Measurements from ENCODE around the gene PLXNA4.

PLXNA4 gene

GRCh38 chr7:132430861-132431822, 145.1 kb downstream of the PLXNA4 start:
- DNase-seq, result no peak

DNA sequence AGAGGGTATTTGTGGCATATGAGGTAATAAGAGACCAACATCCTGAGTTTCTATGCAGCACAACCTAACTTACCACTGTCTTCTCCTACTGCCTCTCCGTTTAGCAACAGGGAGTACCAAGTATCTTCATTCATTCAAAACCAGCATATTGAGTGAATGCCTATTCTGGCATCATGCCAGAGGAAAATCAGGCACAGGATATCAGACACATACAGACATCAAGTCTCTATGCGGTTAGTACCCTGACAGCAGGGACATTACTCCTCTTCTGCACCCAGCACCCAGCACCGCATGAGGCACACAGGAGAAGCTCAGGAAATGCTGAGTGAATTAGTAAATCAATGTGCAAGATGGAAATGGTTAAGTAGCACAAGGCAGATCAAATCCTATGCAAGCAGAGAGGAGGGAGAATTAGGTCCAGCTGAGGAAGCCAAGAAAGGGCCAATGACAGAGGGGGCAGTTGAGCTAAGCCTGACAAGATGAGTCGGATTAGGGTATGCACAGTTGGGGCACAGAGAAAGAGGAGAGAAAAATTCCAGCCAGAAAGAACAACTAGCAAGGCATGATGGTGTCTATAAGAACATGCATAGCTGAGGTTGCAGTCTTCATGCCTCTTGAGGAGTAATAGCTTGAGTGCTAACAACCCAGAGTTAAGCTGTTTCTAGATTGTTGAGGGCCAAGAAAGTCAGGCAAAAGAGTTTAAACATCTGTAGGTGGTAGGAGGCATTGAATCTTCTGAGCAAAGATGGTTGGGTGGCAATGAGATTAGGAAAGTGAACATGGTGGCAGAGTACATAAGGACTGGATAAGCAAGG, 146.0 kb downstream of the PLXNA4 start:
- DNase-seq, result no peak

GRCh38 chr7:132429181-132429580, 147.1 kb downstream of the PLXNA4 start:
- no peak for DNase-seq

GRCh38 chr7:132428247-132428919, 147.9 kb downstream of the PLXNA4 start:
- DNase-seq, result no peak

DNA sequence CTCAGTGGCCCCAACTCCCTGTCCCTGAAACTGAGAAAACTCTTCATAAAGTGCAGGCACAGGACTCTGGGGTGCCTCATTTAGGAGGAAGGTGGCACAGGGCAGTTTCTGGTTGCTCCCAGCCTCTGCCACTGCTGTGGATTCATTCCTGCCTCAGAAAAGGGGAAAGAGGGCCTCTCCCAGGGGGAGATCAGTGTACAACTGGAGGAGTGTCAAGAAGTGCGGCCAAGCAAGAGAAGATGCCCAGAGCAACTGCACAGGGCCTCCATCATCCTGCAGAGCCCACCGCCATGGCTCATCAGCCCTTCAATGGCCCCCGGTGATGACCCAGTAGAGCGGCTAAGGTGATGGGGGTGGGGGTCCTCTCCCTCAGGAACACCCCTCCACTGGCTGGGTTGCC, 150.3 kb downstream of the PLXNA4 start:
- DNase-seq, result no peak

DNA sequence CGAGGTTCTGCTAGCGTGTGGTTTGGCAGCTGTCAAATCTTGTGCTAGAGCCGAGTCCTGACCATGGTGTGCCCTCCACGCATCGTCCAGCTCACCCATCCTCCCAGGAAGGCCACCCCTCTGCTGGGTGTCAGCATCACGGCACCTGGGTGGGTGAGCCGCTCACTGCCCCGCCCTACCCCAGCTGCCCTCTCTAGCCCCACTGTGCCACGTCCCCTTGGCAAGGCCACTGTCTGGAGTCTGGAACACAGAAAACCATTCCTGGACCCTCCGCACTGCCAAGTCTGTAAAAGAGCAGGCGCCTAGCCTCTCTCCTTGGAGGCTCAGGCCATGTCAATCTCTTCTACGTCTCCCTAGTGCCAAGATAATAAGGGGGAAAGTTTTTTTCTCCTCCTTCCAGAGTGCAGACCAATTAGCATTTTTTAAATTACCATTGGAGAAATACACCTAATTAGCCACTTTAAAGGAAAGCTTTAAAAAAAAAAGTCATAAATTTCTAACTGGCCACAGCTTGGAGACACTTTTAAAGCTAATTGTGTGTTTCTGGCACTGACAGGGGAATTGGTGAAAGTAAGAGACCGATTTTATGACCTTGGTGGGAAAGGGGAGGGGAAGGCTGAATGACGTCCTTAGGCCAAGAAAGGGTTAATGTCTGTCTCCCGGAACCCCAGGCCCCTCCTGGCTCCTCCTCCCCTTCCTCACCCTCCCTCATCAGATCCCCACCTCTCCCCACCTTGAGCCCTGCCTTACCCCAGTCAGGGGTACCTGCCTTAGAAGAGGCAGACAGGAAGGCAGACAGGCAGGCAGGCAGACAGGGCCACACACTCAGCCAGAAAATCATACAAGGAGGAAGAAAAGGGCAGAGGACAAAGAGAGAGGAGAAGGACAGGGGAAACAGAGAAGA, 151.2 kb downstream of the PLXNA4 start:
- DNase-seq, result no peak

DNA sequence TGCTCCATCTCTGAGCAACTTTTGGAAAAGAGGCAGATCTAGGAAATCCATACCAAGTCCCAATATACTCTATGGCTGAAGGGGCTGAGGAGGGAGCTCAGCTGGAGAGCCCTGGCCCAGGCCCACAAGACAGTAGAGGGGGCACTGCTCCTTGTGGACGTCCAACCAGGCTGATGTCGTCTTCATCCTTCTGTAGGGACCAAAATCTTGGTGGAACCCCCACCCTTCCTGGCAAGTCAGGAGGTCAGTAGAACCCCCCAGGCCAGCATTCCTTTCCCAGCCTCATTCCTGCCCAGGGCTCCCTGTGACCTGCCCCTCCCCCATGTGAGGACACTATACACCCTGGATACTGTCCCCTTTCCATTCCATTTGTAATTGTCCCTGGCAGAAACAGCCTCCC, 152.0 kb downstream of the PLXNA4 start:
- DNase-seq, result no peak

GRCh38 chr7:132423594-132424200, 152.6 kb downstream of the PLXNA4 start:
- DNase-seq, result no peak

GRCh38 chr7:132422502-132423111, 153.7 kb downstream of the PLXNA4 start:
- no peak for DNase-seq

- no peak for DNase-seq
Measured at GRCh38 chr7:132420527-132420926, 155.7 kb downstream of the PLXNA4 start.

GRCh38 chr7:132419542-132419941, 156.7 kb downstream of the PLXNA4 start:
- DNase-seq, result no peak

DNA sequence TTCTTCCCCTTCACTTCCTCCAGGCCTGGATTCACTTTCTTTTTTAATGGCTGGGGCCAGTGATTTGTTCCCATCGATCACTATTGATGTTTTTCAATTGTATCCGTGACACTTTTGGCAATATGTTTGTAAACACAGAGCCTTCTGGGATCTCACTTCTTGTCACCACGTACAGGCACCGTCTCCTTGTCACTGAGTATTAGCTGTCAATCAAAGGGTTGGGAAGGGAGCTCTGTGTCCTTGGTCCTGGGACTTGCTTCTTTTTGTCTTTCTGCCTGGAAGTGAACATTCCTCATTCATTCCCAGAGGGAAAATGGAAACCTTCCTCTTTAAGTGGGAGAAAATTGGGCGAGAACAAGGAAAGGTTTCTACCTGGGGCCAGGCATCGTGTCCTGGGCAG, 157.4 kb downstream of the PLXNA4 start:
- DNase-seq, result no peak

DNA sequence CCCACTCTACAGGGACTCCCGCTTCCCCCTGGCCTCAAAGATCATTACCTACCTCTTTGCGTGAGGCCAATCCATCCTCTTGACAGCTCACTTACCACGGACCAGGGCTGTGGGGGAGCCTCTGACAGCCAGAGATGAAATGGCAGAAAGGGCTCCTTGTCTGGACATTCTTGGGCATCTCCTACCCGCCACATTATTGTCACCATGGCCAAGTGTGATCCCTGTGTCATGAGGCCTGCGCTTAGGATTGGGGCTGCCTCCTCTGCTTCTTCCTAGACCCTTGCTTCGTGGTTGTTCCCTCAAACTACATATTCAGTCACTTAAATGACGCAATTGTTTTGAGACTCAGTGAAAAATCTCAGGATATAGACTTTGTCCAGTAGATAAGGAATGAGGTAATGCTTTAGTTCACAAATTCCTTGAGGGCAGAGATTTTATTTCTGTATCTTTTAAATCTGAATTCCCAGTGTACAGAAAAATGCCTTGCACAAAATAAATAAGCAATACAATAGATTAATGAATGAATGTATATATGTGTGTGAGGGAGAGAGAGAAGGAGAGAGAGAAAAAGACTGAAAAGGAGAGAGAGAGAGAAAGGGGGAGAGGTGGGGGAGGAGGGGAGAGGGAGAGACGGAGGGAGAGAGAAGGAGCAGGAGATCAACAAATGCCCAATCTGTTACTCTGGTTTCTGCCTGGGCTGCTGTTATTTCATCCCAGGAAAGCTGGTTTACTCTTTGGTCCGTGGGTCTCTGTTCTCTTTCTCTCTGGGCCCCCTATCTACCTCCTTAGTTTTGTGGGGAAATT, 159.0 kb downstream of the PLXNA4 start:
- no peak for DNase-seq

DNA sequence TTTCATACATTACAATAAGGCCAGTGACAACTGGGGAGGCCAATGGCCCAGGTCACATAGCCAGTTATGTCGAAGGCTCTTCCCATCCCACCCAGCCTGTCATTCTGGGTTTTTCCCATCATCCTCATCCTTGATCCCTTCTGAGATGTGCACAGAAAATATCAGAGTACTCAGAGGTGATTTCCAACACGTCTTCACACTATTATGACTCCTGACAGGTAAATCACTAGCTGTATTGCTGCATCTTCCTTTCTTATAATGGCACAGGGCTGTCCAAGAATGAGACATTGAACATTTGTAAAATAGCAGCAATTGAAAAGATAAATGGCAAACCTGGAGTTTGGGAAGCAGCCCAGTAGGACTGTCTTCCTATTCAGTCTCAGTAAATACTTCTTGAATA, 159.9 kb downstream of the PLXNA4 start:
- no peak for DNase-seq

GRCh38 chr7:132415259-132415658, 161.0 kb downstream of the PLXNA4 start:
- no peak for DNase-seq

- DNase-seq, result no peak
Measured at GRCh38 chr7:132414857-132415256, 161.4 kb downstream of the PLXNA4 start.

- no peak for DNase-seq
Measured at GRCh38 chr7:132412435-132412834, 163.8 kb downstream of the PLXNA4 start.

DNA sequence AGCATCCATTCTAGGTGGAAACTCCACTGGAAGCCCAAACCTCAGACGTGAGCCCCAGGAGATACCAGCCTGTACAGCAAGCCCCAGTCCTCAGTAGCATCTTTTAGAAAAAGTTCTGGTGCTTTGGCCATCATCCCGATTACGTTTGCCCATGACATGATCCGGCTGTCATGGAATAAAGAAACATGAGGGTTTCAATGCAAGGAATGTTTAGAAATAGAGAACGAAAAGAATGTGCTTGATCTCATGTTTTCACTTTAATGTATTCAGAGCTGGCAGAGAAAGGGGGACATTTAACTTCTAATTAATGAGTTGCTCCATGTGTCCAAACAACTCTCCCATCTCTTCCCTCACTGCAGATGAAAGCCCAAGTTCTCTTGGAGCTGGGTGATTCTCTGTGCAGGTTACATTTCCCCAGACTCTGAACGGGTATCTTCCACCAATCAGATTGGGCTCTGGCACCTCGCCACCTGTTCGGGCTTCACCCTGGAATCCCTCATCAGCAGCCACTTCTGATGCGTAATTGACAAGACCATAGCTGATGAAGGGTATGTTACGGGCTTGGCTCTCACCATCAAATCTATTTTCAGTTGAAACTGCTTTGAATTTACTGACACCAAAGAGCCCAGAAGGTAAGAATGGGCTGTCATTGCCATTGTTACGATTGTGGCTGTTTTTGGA, 165.3 kb downstream of the PLXNA4 start:
- no peak for DNase-seq

GRCh38 chr7:132410385-132410784, 165.9 kb downstream of the PLXNA4 start:
- DNase-seq, result no peak

DNA sequence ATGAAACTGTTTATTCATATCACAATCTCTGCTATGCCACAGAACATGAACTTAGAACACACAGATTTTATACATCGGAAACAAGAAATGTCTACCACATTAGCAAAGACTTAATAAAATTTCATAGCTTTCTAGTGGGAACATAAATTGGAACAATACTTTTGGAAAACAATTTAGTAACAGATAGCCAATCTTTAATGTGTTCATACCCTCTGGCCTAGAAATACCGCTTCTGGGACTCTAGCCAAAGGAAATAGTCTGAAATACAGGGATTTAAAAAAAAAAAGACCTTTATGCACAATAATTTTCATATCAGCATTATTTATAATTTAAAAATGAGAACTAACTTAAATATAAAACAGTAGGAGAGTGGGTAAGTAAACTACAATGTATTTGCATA, 168.5 kb downstream of the PLXNA4 start:
- no peak for DNase-seq

All from NCI-H1417 treated with DMSO at 0.1 percent for 48 hours (cell line).